ENCODE measurements around the gene NME3. TPM values are rescaled to one million over a fixed set of nuclear protein-coding genes. Genes with fewer than 3 reads are reported as not detected.

The NME3 gene
- total RNA-seq, 1 experiment from 2014 or later: 66.9 TPM

GRCh38 chr16:1757714-1758461, 13.5 kb downstream of the NME3 start:
- Histone ChIP-seq H3K9me2 (replicated peaks; ENCODE audit: low read length) (no peaks in the 10 kb centered on the region), H3K27me3 (ENCODE audit: low read length) (no peaks in the 10 kb centered on the region), H3K9ac (ENCODE audit: low read length) (no peak overlapping the region), H3K36me3 (ENCODE audit: low read depth, low read length) (no peaks in the 10 kb centered on the region), H2AFZ (ENCODE audit: low read length) (no peak overlapping the region), H3K27ac (ENCODE audit: low read length) (no peak overlapping the region), H3K4me1 (ENCODE audit: insufficient read depth, low read length) (no peaks in the 10 kb centered on the region), H3K4me3 (ENCODE audit: low read length) (no peak overlapping the region), H3K4me2 (ENCODE audit: low read length) (no peak overlapping the region), H3K79me2 (ENCODE audit: low read length) (no peaks in the 10 kb centered on the region), H4K20me1 (ENCODE audit: low read length) (no peaks in the 10 kb centered on the region), H3F3A (ENCODE audit: low read length, unreplicated experiment) (no peaks in the 10 kb centered on the region), H3K9me3 (ENCODE audit: low read length) (no peaks in the 10 kb centered on the region)
- TF ChIP-seq EZH2phosphoT487 (IDR thresholded peaks at IDR 0.05; ENCODE audit: borderline replicate concordance, low read length) (no peak), EZH2 (IDR thresholded peaks at IDR 0.05; ENCODE audit: low read length, unreplicated experiment) (no peak), CTCF (conservative IDR thresholded peaks at IDR 0.05; ENCODE audit: low read depth, low read length) (no peak)
- DNase-seq (no peak), ATAC-seq (no peak)
- BruUV-seq (replicated peaks): no TSS peak
- intact Hi-C loops (cut with micrococcal nuclease): no loop called here
- POLR2A ChIA-PET (ENCODE audit: unreplicated experiment): no interaction called here
- CTCF ChIA-PET: no interaction called here

GRCh38 chr16:1754204-1754603, 17.1 kb downstream of the NME3 start:
- H3K9me2 ChIP-seq (replicated peaks; ENCODE audit: low read length): no peaks in the 10 kb centered on the region
- ATAC-seq (no peak), DNase-seq (no peak)
- no peaks in the 10 kb centered on the region for H3F3A ChIP-seq (ENCODE audit: low read length, unreplicated experiment)
- CTCF ChIA-PET: no interaction called here
- H3K4me3 ChIP-seq (ENCODE audit: low read length): no peak overlapping the region
- H3K4me2 ChIP-seq (ENCODE audit: low read length): no peak overlapping the region
- no peak overlapping the region for H2AFZ ChIP-seq (ENCODE audit: low read length)
- H3K27ac ChIP-seq (ENCODE audit: low read length): no peak overlapping the region
- H3K79me2 ChIP-seq (ENCODE audit: low read length): no peaks in the 10 kb centered on the region
- no peaks in the 10 kb centered on the region for H3K36me3 ChIP-seq (ENCODE audit: low read depth, low read length)
- no peak for TF ChIP-seq EZH2 (IDR thresholded peaks at IDR 0.05; ENCODE audit: low read length, unreplicated experiment)
- TF ChIP-seq EZH2phosphoT487 (IDR thresholded peaks at IDR 0.05; ENCODE audit: borderline replicate concordance, low read length): no peak
- TF ChIP-seq CTCF (conservative IDR thresholded peaks at IDR 0.05; ENCODE audit: low read depth, low read length): no peak
- intact Hi-C loops (cut with micrococcal nuclease): no loop called here
- POLR2A ChIA-PET (ENCODE audit: unreplicated experiment): no interaction called here
- no peaks in the 10 kb centered on the region for H3K9me3 ChIP-seq (ENCODE audit: low read length)
- H3K4me1 ChIP-seq (ENCODE audit: insufficient read depth, low read length): no peaks in the 10 kb centered on the region
- no peak overlapping the region for H3K9ac ChIP-seq (ENCODE audit: low read length)
- H3K27me3 ChIP-seq (ENCODE audit: low read length): no peaks in the 10 kb centered on the region
- H4K20me1 ChIP-seq (ENCODE audit: low read length): no peaks in the 10 kb centered on the region
- BruUV-seq (replicated peaks): no TSS peak

DNA sequence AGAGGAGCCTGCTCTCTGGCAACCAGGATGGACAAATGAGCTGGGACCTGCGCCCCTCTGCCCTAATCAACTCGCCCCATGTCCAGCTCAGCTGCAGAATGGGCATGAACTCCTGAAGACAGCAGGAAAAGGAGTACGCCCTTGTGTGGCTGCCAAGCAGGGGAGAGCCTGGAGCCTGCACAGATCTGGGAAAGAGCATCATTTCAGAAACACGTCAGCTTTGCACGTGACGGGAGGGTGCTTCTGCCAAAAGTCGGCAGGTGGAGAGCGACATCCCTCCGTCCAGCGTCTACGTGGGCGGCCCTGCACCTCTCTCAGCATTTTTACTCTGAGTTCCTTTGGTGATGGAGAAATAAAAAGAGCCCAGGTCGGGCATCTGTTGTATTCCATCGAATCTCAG, 18.5 kb downstream of the NME3 start:
- ChIA-PET POLR2A (ENCODE audit: unreplicated experiment) (no interaction called here), CTCF (no interaction called here)
- H3K79me2 ChIP-seq (ENCODE audit: low read length): no peaks in the 10 kb centered on the region
- H3F3A ChIP-seq (ENCODE audit: low read length, unreplicated experiment): no peaks in the 10 kb centered on the region
- H2AFZ ChIP-seq (ENCODE audit: low read length): no peak overlapping the region
- H3K36me3 ChIP-seq (ENCODE audit: low read depth, low read length): no peaks in the 10 kb centered on the region
- no peak for ATAC-seq
- no TSS peak for BruUV-seq (replicated peaks)
- H3K27ac ChIP-seq (ENCODE audit: low read length): no peak overlapping the region
- no peak overlapping the region for H3K9ac ChIP-seq (ENCODE audit: low read length)
- H3K9me2 ChIP-seq (replicated peaks; ENCODE audit: low read length): no peaks in the 10 kb centered on the region
- H3K27me3 ChIP-seq (ENCODE audit: low read length): no peaks in the 10 kb centered on the region
- no peaks in the 10 kb centered on the region for H4K20me1 ChIP-seq (ENCODE audit: low read length)
- H3K9me3 ChIP-seq (ENCODE audit: low read length): no peaks in the 10 kb centered on the region
- DNase-seq: no peak
- H3K4me2 ChIP-seq (ENCODE audit: low read length): no peak overlapping the region
- intact Hi-C loops (cut with micrococcal nuclease): no loop called here
- H3K4me1 ChIP-seq (ENCODE audit: insufficient read depth, low read length): no peaks in the 10 kb centered on the region
- no peak overlapping the region for H3K4me3 ChIP-seq (ENCODE audit: low read length)
- TF ChIP-seq EZH2phosphoT487 (IDR thresholded peaks at IDR 0.05; ENCODE audit: borderline replicate concordance, low read length) (no peak), EZH2 (IDR thresholded peaks at IDR 0.05; ENCODE audit: low read length, unreplicated experiment) (no peak), CTCF (conservative IDR thresholded peaks at IDR 0.05; ENCODE audit: low read depth, low read length) (no peak)
